Measurements from ENCODE around the gene PIGM. TPM values are rescaled to one million over a fixed set of nuclear protein-coding genes. Genes with fewer than 3 reads are reported as not detected.

Gene PIGM
- polyA plus RNA-seq, 1 donor = 5.2 TPM

GRCh38 chr1:160022330-160023310 is 9.2 kb downstream of the PIGM start:
- DNase-seq (ENCODE audit: low read depth) = no peak

GRCh38 chr1:160021376-160022074 is 10.3 kb downstream of the PIGM start:
- DNase-seq (ENCODE audit: low read depth) = no peak

GRCh38 chr1:160020196-160020595 is 11.6 kb downstream of the PIGM start:
- no peak for DNase-seq (ENCODE audit: low read depth)

DNA sequence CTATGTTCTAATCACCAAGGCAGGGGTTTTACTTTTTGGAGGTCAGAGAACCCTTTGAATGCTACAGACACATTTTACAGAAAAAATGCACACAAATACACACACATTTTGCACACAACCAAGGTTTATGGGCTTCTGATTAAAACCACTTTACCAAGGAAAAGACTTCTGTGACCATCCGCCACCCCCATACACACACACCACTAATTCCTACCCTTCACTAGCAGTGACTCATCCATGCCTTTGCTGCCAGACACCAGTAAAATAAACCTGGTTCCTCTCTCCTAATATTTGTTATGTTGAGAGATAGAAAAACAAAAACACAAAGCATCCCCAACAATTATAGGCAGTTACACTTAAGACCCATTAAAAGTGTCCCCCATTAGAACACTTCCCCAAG is 12.9 kb downstream of the PIGM start:
- DNase-seq (ENCODE audit: low read depth) = no peak

GRCh38 chr1:160018347-160018746 is 13.4 kb downstream of the PIGM start:
- no peak for DNase-seq (ENCODE audit: low read depth)

DNA sequence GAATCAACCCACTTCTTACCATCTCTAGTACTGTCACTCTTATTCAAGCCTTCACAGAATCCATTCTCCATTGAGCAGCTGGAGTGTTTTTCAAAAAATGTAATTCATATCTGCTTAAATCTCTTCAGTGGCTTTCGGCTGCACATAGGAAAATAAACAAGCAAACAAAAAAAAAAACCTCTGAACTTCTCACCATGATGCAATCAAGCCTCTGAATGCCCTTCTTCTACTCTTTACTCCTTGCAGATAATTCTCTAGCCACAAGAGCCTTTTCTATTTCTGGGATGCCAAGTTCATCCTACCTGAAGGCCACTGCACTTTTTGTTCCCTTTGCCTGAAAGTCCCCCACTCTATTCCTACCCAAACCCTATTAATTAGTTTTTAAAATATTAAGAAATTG is 14.2 kb downstream of the PIGM start:
- DNase-seq (ENCODE audit: low read depth) = no peak

- no peak for DNase-seq (ENCODE audit: low read depth)
Measured at GRCh38 chr1:160011781-160012180, 20.0 kb downstream of the PIGM start.

- DNase-seq (ENCODE audit: low read depth) = no peak
Measured at GRCh38 chr1:160009801-160010200, 22.0 kb downstream of the PIGM start.

DNA sequence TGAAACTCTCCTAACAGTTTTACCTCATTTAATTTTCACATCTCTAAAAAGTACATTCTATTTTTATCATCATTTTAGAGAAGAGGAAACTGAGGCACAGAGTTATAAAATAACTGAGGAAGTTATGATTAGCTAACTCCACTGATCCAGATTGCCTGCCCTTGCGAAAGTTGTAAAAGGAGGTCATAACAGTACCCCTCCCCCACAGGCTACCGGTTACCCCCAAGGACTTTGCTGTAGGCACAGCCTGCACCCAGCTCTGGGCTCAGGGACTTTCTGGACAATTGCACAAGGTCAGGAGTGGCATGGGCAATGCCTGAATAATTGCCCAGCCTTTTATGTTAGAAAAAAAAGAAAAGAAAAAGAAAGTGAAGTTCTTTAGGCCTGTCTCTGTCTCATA is 22.7 kb downstream of the PIGM start:
- no peak for DNase-seq (ENCODE audit: low read depth)

GRCh38 chr1:160007577-160008200 is 24.1 kb downstream of the PIGM start:
- no peak for DNase-seq (ENCODE audit: low read depth)

GRCh38 chr1:160006312-160006940 is 25.4 kb downstream of the PIGM start:
- no peak for DNase-seq (ENCODE audit: low read depth)

- no peak for DNase-seq (ENCODE audit: low read depth)
Measured at GRCh38 chr1:160005070-160005469, 26.7 kb downstream of the PIGM start.

DNA sequence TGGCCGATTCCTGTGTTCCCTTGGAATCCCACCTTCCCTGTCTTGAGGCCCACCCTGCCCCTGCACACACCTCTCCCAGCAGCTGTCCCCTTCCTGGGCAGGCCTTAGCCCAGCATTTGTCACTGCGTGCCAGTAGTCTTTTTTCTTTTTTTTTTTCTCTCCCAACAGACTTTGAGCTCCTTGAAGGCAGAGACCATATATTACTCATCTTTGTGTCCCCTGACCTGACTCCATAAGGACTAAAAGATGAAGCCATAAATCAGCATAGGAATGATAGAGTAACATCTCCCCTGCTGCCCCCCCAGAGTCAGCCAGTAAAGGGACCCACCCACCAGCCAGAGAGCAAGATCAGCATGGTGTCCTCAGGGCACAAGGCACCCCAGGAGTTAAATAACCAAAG is 27.4 kb downstream of the PIGM start:
- no peak for DNase-seq (ENCODE audit: low read depth)

DNA sequence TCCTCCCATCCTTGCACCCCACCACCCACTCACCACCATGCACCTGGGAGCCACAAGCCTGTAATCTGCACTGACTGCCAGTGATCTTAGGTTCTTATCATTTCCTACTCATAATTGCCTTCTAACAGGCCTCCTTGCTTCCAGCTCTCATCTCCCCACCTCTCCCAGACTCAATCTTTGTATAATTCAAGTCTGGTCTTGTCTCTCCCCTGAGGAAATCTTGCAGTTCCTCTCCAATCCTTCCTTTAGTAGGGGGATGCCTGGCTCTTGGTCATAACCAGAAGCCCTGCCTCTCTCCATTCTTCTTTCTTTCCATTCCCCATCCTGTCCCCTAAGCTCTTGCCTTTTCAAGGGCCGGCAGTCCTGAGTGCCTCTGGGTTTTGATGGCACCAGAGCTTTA is 27.8 kb downstream of the PIGM start:
- no peak for DNase-seq (ENCODE audit: low read depth)

DNA sequence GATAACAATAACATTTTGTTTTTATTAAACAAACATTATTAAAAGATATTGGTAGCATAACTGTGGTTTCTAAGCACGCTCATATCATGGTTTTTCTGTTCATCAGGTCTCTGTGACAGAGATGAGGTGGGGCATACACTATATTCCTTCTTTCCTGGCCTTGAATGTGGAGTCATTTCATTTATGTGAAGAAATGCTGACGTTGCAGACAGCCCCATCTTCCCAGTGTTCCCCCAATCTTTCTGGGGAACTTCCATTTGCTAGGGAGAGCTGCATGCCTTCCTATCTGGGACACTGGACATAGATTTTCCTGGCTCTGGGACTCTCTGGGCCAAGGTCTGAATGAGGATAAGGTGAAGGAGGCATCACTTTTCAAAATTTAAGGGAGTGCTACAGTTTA is 30.4 kb downstream of the PIGM start:
- no peak for DNase-seq (ENCODE audit: low read depth)

DNA sequence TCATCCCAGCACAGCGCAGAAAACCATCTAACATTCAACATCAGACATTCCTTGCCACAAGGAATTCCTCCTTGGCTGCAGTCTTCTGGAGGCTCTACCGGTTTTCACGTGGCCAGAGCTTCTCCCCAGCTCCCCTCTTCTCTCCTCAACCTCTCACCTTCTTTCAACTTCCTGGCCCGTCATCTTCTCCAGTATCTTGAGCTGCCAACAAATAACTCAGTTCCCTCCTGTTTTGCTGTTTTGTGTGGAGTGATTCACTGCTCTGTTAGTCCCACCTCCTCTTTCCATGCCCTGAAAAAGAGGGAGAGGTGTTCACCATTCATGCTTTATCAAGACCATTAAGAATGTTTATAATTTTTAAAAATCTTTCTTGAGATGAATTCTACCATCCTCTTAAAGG is 32.6 kb downstream of the PIGM start:
- DNase-seq (ENCODE audit: low read depth) = no peak

- DNase-seq (ENCODE audit: low read depth) = no peak
Measured at GRCh38 chr1:159996653-159997052, 35.1 kb downstream of the PIGM start.

GRCh38 chr1:159994896-159995295 is 36.9 kb downstream of the PIGM start:
- no peak for DNase-seq (ENCODE audit: low read depth)

DNA sequence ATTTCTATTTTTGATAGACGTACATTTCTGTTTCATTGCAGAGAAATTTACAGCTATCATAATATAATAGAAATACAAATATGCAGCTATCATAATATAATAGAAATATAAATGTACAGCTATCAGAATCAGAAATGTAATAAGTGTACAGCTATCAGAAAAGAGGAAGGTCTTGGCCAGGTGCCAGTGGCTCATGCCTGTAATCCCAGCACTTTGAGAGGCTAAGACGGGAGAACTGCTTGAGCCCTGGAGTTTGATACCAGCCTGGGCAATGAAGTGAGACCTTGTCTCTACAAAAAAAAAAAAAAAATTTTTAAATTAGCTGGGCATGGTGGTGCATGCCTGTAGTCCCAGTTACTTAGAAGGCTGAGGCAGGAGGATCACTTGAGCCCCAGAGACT is 37.9 kb downstream of the PIGM start:
- no peak for DNase-seq (ENCODE audit: low read depth)

DNA sequence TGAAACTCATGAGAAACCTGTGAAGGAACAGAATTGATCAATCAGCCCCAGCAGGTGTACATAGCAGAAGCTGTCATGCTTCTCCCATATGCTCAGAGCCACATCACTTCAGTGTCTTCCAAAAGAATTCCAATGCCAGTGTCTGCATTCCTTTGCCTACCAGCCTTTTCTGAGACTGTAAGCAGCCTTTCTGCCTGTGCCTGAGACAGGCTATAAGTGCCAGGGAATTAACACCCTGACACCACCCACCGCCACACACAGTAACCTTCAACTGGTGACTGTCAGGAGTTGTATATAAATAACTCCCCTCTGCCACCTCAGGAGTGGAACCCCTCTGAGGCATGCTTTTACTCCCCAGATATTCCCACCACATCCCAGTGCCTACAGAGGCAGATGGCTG is 39.6 kb downstream of the PIGM start:
- no peak for DNase-seq (ENCODE audit: low read depth)

DNA sequence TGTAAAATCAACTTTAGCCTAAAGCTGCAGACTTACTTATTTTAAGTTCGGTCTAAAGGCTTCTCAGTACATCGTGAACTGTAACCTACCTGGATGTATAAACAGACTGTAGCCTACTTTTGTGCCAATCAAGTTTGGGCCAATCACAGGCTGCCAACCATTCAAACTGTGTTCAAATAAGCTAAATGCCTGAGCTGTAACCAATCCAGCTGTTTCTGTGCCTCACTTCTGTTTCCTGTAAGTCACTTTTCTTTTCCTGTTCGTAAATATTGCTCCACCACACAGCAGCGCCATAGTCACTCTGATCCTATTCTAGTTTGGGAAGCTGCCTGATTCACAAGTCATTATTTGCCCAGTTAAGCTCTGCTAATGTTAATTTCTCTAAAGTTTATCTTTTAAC is 40.3 kb downstream of the PIGM start:
- DNase-seq (ENCODE audit: low read depth) = no peak

DNA sequence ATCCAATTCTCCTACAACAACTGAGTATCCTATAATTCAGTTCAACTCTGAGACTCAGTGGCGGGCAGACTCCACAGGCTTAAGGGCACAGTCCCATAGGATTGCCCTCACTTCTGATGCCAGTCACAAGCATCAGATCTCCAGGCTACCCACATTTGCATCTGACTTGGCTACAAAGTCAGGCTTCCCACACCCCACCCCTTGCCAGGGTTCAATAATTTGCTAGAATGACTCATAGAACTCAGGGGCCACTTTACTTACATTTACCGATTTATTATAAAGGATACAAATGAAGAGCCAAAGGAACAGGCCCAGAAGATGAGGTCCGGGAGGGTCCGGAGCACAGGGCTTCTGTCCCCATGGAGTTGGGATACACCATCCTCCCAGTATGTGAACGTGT is 41.8 kb downstream of the PIGM start:
- DNase-seq (ENCODE audit: low read depth) = no peak

Measured in forelimb muscle (tissue), 1 donor.